ENCODE results near the gene PAPOLG.

DNA sequence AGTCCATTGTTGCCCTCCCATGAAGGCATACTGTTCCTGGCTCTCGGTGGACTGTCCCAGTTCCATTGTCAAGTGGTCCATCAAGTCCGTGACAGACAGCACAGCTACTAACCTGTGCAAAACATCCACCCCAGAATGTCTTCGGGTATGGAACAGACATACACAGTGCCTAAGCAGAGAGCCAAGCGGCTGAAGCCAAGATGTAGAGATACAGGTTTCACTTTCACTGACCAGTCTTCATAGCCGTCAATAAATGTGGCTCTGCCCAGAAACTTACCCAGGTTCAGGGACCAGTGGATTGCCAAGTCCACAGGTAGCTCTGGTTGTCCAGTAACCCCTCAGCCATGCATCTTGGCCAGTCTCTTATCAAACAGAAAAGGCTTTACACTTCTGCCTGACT is 10.7 kb upstream of the PAPOLG start:
- TF ChIP-seq, protein P1, sequence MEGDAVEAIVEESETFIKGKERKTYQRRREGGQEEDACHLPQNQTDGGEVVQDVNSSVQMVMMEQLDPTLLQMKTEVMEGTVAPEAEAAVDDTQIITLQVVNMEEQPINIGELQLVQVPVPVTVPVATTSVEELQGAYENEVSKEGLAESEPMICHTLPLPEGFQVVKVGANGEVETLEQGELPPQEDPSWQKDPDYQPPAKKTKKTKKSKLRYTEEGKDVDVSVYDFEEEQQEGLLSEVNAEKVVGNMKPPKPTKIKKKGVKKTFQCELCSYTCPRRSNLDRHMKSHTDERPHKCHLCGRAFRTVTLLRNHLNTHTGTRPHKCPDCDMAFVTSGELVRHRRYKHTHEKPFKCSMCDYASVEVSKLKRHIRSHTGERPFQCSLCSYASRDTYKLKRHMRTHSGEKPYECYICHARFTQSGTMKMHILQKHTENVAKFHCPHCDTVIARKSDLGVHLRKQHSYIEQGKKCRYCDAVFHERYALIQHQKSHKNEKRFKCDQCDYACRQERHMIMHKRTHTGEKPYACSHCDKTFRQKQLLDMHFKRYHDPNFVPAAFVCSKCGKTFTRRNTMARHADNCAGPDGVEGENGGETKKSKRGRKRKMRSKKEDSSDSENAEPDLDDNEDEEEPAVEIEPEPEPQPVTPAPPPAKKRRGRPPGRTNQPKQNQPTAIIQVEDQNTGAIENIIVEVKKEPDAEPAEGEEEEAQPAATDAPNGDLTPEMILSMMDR (IDR thresholded peaks at IDR 0.05) = no peak
- TF ChIP-seq POLR2A (IDR thresholded peaks at IDR 0.05) (no peak), POLR2AphosphoS5 (IDR thresholded peaks at IDR 0.05) (no peak)

All from stomach (tissue), 4 donors.